Activated CD8-positive, alpha-beta memory T cell treated with anti-CD3 and anti-CD28 coated beads for 1 hour (primary cell): ENCODE data around the gene PIEZO2.
"Not testable (repeated sequence)": the region's sequence is repeated elsewhere in the genome, so short reads cannot be mapped to it uniquely, and the experiment has no call there.

Source experiments
- DNase-seq, 2 donors: peaks; one replicate each; pipeline ENCODE4 v3.0.0-alpha.2; 2020; ENCODE audit warnings: low read depth in 1 of 2; ENCODE audit errors: extremely low read depth in 1 of 2

The PIEZO2 gene

GRCh38 chr18:10851824-10852319, 297.5 kb downstream of the PIEZO2 start:
- DNase-seq = no peak

GRCh38 chr18:10850840-10851239, 298.5 kb downstream of the PIEZO2 start:
- DNase-seq = no peak

- no peak for DNase-seq
Measured at GRCh38 chr18:10850216-10850615, 299.2 kb downstream of the PIEZO2 start.

- DNase-seq = no peak
Measured at GRCh38 chr18:10847907-10848306, 301.5 kb downstream of the PIEZO2 start.

GRCh38 chr18:10847408-10847790, 302.0 kb downstream of the PIEZO2 start:
- DNase-seq = no peak

- DNase-seq = no peak
Measured at GRCh38 chr18:10846657-10847407, 302.5 kb downstream of the PIEZO2 start.

GRCh38 chr18:10846035-10846434, 303.3 kb downstream of the PIEZO2 start:
- not testable (repeated sequence) for DNase-seq

- no peak for DNase-seq
Measured at GRCh38 chr18:10843565-10843964, 305.8 kb downstream of the PIEZO2 start.

- no peak for DNase-seq
Measured at GRCh38 chr18:10842861-10843260, 306.5 kb downstream of the PIEZO2 start.

- no peak for DNase-seq
Measured at GRCh38 chr18:10842371-10842770, 307.0 kb downstream of the PIEZO2 start.

GRCh38 chr18:10841203-10841602, 308.2 kb downstream of the PIEZO2 start:
- no peak for DNase-seq

- DNase-seq = no peak
Measured at GRCh38 chr18:10840743-10841142, 308.6 kb downstream of the PIEZO2 start.

- no peak for DNase-seq
Measured at GRCh38 chr18:10839421-10839820, 309.9 kb downstream of the PIEZO2 start.

GRCh38 chr18:10838553-10838952, 310.8 kb downstream of the PIEZO2 start:
- DNase-seq = no peak

GRCh38 chr18:10834128-10834815, 315.1 kb downstream of the PIEZO2 start:
- DNase-seq = no peak

- DNase-seq = no peak
Measured at GRCh38 chr18:10833656-10834055, 315.7 kb downstream of the PIEZO2 start.

- no peak for DNase-seq
Measured at GRCh38 chr18:10826400-10826799, 323.0 kb downstream of the PIEZO2 start.

- no peak for DNase-seq
Measured at GRCh38 chr18:10822456-10822855, 326.9 kb downstream of the PIEZO2 start.

- no peak for DNase-seq
Measured at GRCh38 chr18:10820681-10821080, 328.7 kb downstream of the PIEZO2 start.

GRCh38 chr18:10814336-10814735, 335.0 kb downstream of the PIEZO2 start:
- DNase-seq = no peak

GRCh38 chr18:10805587-10806118, 343.7 kb downstream of the PIEZO2 start:
- DNase-seq = no peak

GRCh38 chr18:10804126-10804525, 345.2 kb downstream of the PIEZO2 start:
- DNase-seq = no peak
